GM23248 (cell line): ENCODE measurements around the gene IL7R.

ENCODE experiments used
- EZH2 ChIP-seq: fragments of 200-600 bp; sonication (generic); IDR thresholded peaks from 2 replicates; pipeline ENCODE4 v1.6.1; 2018; ENCODE audit warnings: antibody characterized with exemption, mild to moderate bottlenecking; ENCODE audit not compliant: insufficient read depth, poor library complexity, severe bottlenecking
- EZH2phosphoT487 ChIP-seq: fragments of 200-600 bp; sonication (generic); IDR thresholded peaks from 2 replicates; pipeline ENCODE4 v1.6.1; 2018; ENCODE audit warnings: antibody characterized with exemption, moderate library complexity, mild to moderate bottlenecking, low read depth; ENCODE audit not compliant: insufficient read depth

GRCh38 chr5:35852773-35853172 lies 3.9 kb upstream of the IL7R start:
- TF ChIP-seq EZH2phosphoT487 (no peak), EZH2 (no peak)
